HG03565 (cell line): ENCODE results near the gene ZNF185.

Source experiments
- ATAC-seq: cut with Tn5 transposase; IDR thresholded peaks from one replicate; pipeline ENCODE4 v1.9.1; 2021; ENCODE audit warnings: mild to moderate bottlenecking, moderate library complexity; ENCODE audit not compliant: unreplicated experiment

The ZNF185 gene

GRCh38 chrX:152915541-152916241 lies 17.8 kb downstream of the ZNF185 start:
- ATAC-seq, result peak; percentile 79

- ATAC-seq, result no peak
Observed at GRCh38 chrX:152917656-152918579, 20.1 kb downstream of the ZNF185 start.

GRCh38 chrX:152918707-152919106 lies 20.8 kb downstream of the ZNF185 start:
- ATAC-seq, result no peak

- no peak for ATAC-seq
Observed at GRCh38 chrX:152923599-152923998, 25.7 kb downstream of the ZNF185 start.

- ATAC-seq, result no peak
Observed at GRCh38 chrX:152925835-152926234, 28.0 kb downstream of the ZNF185 start.

GRCh38 chrX:152926279-152926678 lies 28.4 kb downstream of the ZNF185 start:
- peak; percentile 56 for ATAC-seq

- no peak for ATAC-seq
Observed at GRCh38 chrX:152926923-152927322, 29.1 kb downstream of the ZNF185 start.

- ATAC-seq, result no peak
Observed at GRCh38 chrX:152927858-152928760, 30.2 kb downstream of the ZNF185 start.

GRCh38 chrX:152928761-152929400 lies 31.0 kb downstream of the ZNF185 start:
- no peak for ATAC-seq

- ATAC-seq, result no peak
Observed at GRCh38 chrX:152929898-152930297, 32.0 kb downstream of the ZNF185 start.

- no peak for ATAC-seq
Observed at GRCh38 chrX:152930516-152930915, 32.6 kb downstream of the ZNF185 start.

- ATAC-seq, result no peak
Observed at GRCh38 chrX:152932144-152932543, 34.3 kb downstream of the ZNF185 start.

- ATAC-seq, result no peak
Observed at GRCh38 chrX:152932598-152933175, 34.8 kb downstream of the ZNF185 start.

- ATAC-seq, result no peak
Observed at GRCh38 chrX:152936306-152936705, 38.4 kb downstream of the ZNF185 start.

GRCh38 chrX:152937236-152937635 lies 39.4 kb downstream of the ZNF185 start:
- no peak for ATAC-seq

- ATAC-seq, result peak; percentile 96
Observed at GRCh38 chrX:152941328-152942076, 43.6 kb downstream of the ZNF185 start.

- ATAC-seq, result no peak
Observed at GRCh38 chrX:152942077-152942442, 44.2 kb downstream of the ZNF185 start.

GRCh38 chrX:152943826-152944225 lies 46.0 kb downstream of the ZNF185 start:
- ATAC-seq, result no peak
